Breast epithelium (tissue), 4 donors: Measurements from ENCODE around the gene CAMSAP2. TPM values are rescaled to one million over a fixed set of nuclear protein-coding genes. Genes with fewer than 3 reads are reported as not detected.

ENCODE experiments used
- DNase-seq, 2 donors: peaks; one replicate each; pipeline ENCODE4 v3.0.0-alpha.2; 2019; ENCODE audit warnings: low spot score in 2 of 2
- H3K27ac ChIP-seq, 2 donors: fragments of 200-600 bp; sonication (generic) in 1 of 2; one replicate each; pipeline ENCODE4 v1.5.1; 2016 to 2019; ENCODE audit warnings: mild to moderate bottlenecking in 1 of 2
- H3K27me3 ChIP-seq, 2 donors: fragments of 200-600 bp; sonication (generic) in 1 of 2; one replicate each; pipeline versions ENCODE4 v1.5.1 to v1.6.0; 2017 to 2019; ENCODE audit warnings: control low read depth in 1 of 2, mild to moderate bottlenecking in 1 of 2
- H3K36me3 ChIP-seq: fragments of 200-600 bp; one replicate; pipeline ENCODE4 v1.5.1; 2019
- H3K4me1 ChIP-seq, 2 donors: fragments of 200-600 bp; sonication (generic); one replicate each; pipeline ENCODE4 v1.5.1; 2016 to 2019; ENCODE audit warnings: control low read depth in 1 of 2
- H3K4me3 ChIP-seq, 3 donors: fragments of 200-600 bp; sonication (generic); 1 replicate in 2 of 3; 2 replicates in 1 of 3; pipeline ENCODE4 v1.5.1; 2016 to 2019; ENCODE audit warnings: mild to moderate bottlenecking in 3 of 3, moderate library complexity in 2 of 3
- H3K9me3 ChIP-seq, 2 donors: fragments of 200-600 bp; sonication (generic) in 1 of 2; one replicate each; pipeline ENCODE4 v1.5.1; 2016 to 2019; ENCODE audit warnings: control low read depth in 1 of 2
- POLR2A ChIP-seq: fragments of 450-650 bp; IDR thresholded peaks from one replicate; pipeline ENCODE4 v1.6.1; 2016; ENCODE audit warnings: antibody characterized with exemption, mild to moderate bottlenecking, moderate library complexity
- POLR2AphosphoS5 ChIP-seq, 3 donors: sonication (generic); formaldehyde crosslinking; IDR thresholded peaks; one replicate each; pipeline ENCODE4 v1.6.1; 2017; ENCODE audit warnings: antibody characterized with exemption in 3 of 3
- intact Hi-C: fragments of 100-400 bp; cut with DNase I; formaldehyde crosslinking; loops from one replicate; pipeline ENCODE4 v1.15.1; 2023; ENCODE audit warnings: low total_unique reads
- total RNA-seq, 3 donors: library from RNA; depleted of rRNA; stranded (reverse); fragments of >200 nt; gene quantifications; one replicate each; pipeline ENCODE4 v1.1.0, GENCODE V29; 2016
- TF ChIP-seq, protein P1 (sequence below), 3 donors: fragments of 450-650 bp; IDR thresholded peaks; one replicate each; pipeline ENCODE4 v1.5.1; 2016 to 2017; ENCODE audit warnings: antibody characterized with exemption in 3 of 3, mild to moderate bottlenecking in 3 of 3, moderate library complexity in 3 of 3

CAMSAP2 gene
- total RNA-seq, 3 donors from 2014 or later = 36.4 to 42.4 (median 38.6) TPM

DNA sequence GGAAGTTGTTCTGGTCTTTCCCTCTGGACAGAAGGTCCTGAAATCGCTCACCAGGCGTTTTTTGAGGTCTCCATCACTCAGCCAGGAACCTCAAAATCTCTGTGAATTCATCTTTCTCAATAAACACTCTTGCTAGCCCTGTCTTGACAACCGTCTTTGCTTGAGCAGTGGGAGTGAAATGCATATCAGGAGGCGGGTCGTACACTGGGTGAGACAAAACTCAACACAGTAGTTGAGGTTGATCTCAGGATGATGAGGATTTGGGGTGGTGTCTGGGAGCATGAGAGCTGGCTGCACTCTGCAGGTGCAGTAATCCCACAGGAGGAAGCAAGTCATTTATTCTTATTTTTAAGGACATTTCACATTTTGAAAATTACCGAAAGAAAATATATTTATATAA is 136.0 kb downstream of the CAMSAP2 start:
- H3K4me1 ChIP-seq = peaks cover 0 to 7% of the 10 kb centered on the region in 2 donors
- no peak overlapping the region for H3K4me3 ChIP-seq
- H3K9me3 ChIP-seq = no peaks in the 10 kb centered on the region
- no peak overlapping the region for H3K27ac ChIP-seq
- H3K36me3 ChIP-seq = no peaks in the 10 kb centered on the region
- H3K27me3 ChIP-seq = peaks cover 11 to 43% of the 10 kb centered on the region in 2 donors
- intact Hi-C loops = no loop called here
- DNase-seq = no peak
- TF ChIP-seq, protein P1, sequence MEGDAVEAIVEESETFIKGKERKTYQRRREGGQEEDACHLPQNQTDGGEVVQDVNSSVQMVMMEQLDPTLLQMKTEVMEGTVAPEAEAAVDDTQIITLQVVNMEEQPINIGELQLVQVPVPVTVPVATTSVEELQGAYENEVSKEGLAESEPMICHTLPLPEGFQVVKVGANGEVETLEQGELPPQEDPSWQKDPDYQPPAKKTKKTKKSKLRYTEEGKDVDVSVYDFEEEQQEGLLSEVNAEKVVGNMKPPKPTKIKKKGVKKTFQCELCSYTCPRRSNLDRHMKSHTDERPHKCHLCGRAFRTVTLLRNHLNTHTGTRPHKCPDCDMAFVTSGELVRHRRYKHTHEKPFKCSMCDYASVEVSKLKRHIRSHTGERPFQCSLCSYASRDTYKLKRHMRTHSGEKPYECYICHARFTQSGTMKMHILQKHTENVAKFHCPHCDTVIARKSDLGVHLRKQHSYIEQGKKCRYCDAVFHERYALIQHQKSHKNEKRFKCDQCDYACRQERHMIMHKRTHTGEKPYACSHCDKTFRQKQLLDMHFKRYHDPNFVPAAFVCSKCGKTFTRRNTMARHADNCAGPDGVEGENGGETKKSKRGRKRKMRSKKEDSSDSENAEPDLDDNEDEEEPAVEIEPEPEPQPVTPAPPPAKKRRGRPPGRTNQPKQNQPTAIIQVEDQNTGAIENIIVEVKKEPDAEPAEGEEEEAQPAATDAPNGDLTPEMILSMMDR (IDR thresholded peaks at IDR 0.05) = no peak
- TF ChIP-seq POLR2A (no peak), POLR2AphosphoS5 (IDR thresholded peaks at IDR 0.05) (no peak)

DNA sequence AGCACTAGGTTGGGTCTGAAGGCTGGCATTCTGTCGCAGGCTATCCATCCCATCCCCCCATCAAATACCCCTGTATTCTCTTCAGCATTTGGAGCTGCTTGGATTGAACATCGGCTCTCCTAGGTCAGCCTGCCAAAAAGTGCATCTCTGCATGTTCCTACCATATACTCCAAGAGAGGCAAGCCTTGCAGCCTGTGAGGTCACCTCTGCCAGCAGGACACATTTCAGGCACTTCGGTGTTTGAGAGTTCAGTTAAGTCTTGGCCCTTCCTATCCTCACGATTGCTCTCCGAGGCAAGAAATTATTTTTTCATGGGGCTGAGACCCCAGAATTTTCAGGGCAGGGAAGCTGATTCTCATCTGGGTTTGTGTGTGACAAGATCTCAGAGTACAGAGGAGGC is 136.7 kb downstream of the CAMSAP2 start:
- peaks cover 11 to 38% of the 10 kb centered on the region in 2 donors for H3K27me3 ChIP-seq
- no peaks in the 10 kb centered on the region for H3K36me3 ChIP-seq
- TF ChIP-seq, protein P1 (IDR thresholded peaks at IDR 0.05) = no peak
- TF ChIP-seq POLR2AphosphoS5 (IDR thresholded peaks at IDR 0.05) = no peak
- no peak overlapping the region for H3K4me3 ChIP-seq
- no peak overlapping the region for H3K27ac ChIP-seq
- H3K4me1 ChIP-seq = peaks cover 0 to 7% of the 10 kb centered on the region in 2 donors
- no peak for DNase-seq
- H3K9me3 ChIP-seq = no peaks in the 10 kb centered on the region
- intact Hi-C loops = no loop called here

DNA sequence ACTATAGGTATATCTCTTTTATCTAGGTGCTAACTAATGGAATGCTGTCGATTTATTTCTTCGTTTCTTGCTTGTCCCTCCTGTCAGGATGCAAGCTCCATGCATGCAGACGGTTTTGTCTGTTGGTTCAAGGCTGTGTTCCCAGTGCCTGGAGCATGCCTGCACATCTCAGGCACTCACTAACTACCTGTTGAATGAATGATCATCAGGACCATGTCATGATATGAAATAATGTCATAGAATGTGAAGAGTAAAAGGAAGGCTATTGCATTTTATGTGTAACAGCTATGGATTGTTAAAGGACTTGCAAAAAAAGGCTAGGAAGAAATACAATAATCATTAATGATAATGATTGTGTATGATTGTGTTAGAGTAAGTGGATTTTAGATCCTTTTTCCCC is 138.3 kb downstream of the CAMSAP2 start:
- H3K27me3 ChIP-seq = peaks cover 11 to 27% of the 10 kb centered on the region in 2 donors
- no peak overlapping the region for H3K27ac ChIP-seq
- no peak overlapping the region for H3K4me3 ChIP-seq
- no peak for DNase-seq
- H3K9me3 ChIP-seq = no peaks in the 10 kb centered on the region
- intact Hi-C loops = no loop called here
- peaks cover 0 to 7% of the 10 kb centered on the region in 2 donors for H3K4me1 ChIP-seq
- TF ChIP-seq, protein P1 (IDR thresholded peaks at IDR 0.05) = no peak
- no peak for TF ChIP-seq POLR2A
- TF ChIP-seq POLR2AphosphoS5 (IDR thresholded peaks at IDR 0.05) = no peak
- H3K36me3 ChIP-seq = no peaks in the 10 kb centered on the region

DNA sequence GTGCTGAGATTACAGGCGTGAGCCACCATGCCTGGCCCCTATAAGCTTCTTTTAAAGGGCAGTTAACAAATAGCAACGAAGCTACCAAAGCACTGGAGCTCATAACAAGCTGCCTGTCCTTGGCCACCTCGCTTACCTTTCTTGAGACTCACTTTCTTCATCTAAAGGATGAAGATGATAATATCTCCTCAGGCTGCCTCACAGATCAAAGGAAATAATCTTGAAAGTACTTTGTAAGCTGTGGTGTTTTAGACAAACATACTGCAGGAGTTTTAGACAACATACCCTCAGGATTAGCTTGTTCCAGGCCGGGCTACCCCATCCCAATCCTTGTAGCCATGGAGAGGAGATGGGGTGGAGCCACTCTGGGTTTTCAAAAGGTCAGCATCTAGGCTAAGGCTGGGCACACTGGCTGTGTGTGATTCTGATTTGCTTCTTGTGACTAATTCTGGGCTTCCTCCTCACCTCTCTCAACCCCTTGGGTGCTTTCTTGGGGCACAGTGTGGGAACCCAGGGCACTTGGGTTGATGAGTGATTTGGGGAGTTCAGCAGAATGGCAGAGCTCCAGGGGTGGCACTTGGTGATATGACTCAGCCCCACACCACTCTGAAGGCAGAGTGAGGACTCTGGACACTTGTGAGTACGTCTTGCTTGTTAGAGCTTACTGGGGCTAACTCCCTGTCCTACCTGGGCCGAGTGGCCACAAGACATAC is 139.3 kb downstream of the CAMSAP2 start:
- no peaks in the 10 kb centered on the region for H3K9me3 ChIP-seq
- TF ChIP-seq POLR2A (no peak), POLR2AphosphoS5 (IDR thresholded peaks at IDR 0.05) (no peak)
- TF ChIP-seq, protein P1 (IDR thresholded peaks at IDR 0.05) = no peak
- H3K36me3 ChIP-seq = no peaks in the 10 kb centered on the region
- peaks cover 5 to 17% of the 10 kb centered on the region in 2 donors for H3K27me3 ChIP-seq
- intact Hi-C loops = no loop called here
- no peak for DNase-seq
- peaks cover 0 to 7% of the 10 kb centered on the region in 2 donors for H3K4me1 ChIP-seq
- no peak overlapping the region for H3K27ac ChIP-seq
- no peak overlapping the region for H3K4me3 ChIP-seq

DNA sequence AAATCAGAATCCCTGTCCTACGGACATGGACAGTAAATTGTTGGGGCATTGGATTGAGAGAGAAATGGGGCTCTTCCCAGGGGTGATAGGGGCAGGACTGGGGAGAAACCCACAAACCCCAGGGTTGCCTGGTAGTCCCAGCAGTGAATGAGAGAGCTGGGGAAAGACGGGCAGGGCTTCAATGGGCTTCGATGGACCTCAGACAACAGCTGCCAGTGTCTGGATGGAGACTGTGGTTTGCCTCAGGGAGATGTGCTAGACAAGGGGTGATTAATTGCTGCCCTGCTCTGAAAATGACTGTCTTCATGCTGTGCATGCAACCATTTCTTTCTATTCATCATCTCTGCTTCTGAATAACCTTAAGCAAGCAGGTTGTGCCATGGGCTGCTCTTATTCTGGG is 141.5 kb downstream of the CAMSAP2 start:
- intact Hi-C loops = no loop called here
- no peak for DNase-seq
- no peak overlapping the region for H3K27ac ChIP-seq
- no peaks in the 10 kb centered on the region for H3K4me1 ChIP-seq
- H3K9me3 ChIP-seq = no peaks in the 10 kb centered on the region
- peaks cover 0 to 6% of the 10 kb centered on the region in 2 donors for H3K27me3 ChIP-seq
- H3K4me3 ChIP-seq = no peak overlapping the region
- TF ChIP-seq POLR2A (no peak), POLR2AphosphoS5 (IDR thresholded peaks at IDR 0.05) (no peak)
- TF ChIP-seq, protein P1 (IDR thresholded peaks at IDR 0.05) = no peak
- no peaks in the 10 kb centered on the region for H3K36me3 ChIP-seq
